Smooth muscle cell of the brain vasculature (primary cell): Measurements from ENCODE around the gene CD34.
"Not testable (repeated sequence)": the region's sequence is repeated elsewhere in the genome, so short reads cannot be mapped to it uniquely, and the experiment has no call there.

Experiments
- DNase-seq: peaks from one replicate; pipeline ENCODE4 v3.0.0-alpha.2; 2012; ENCODE audit warnings: low read depth, low spot score

CD34 gene

GRCh38 chr1:207898260-207898659 lies 12.7 kb downstream of the CD34 start:
- no peak for DNase-seq

- peak; percentile 12 for DNase-seq
Observed at GRCh38 chr1:207897188-207897587, 13.7 kb downstream of the CD34 start.

GRCh38 chr1:207896547-207896946 lies 14.4 kb downstream of the CD34 start:
- DNase-seq: no peak

- DNase-seq: no peak
Observed at GRCh38 chr1:207894704-207895103, 16.2 kb downstream of the CD34 start.

GRCh38 chr1:207893737-207894582 lies 17.0 kb downstream of the CD34 start:
- no peak for DNase-seq

- no peak for DNase-seq
Observed at GRCh38 chr1:207892764-207893163, 18.2 kb downstream of the CD34 start.

GRCh38 chr1:207891148-207891547 lies 19.8 kb downstream of the CD34 start:
- no peak for DNase-seq

- peak; percentile 67 for DNase-seq
Observed at GRCh38 chr1:207890136-207890738, 20.7 kb downstream of the CD34 start.

GRCh38 chr1:207888652-207889051 lies 22.3 kb downstream of the CD34 start:
- no peak for DNase-seq

- no peak for DNase-seq
Observed at GRCh38 chr1:207887542-207888201, 23.3 kb downstream of the CD34 start.

- DNase-seq: no peak
Observed at GRCh38 chr1:207886227-207886626, 24.7 kb downstream of the CD34 start.

- DNase-seq: peak; percentile 78
Observed at GRCh38 chr1:207885129-207886032, 25.5 kb downstream of the CD34 start.

- DNase-seq: no peak
Observed at GRCh38 chr1:207884266-207885029, 26.5 kb downstream of the CD34 start.

GRCh38 chr1:207883660-207884250 lies 27.2 kb downstream of the CD34 start:
- DNase-seq: no peak

GRCh38 chr1:207883104-207883651 lies 27.7 kb downstream of the CD34 start:
- DNase-seq: no peak

GRCh38 chr1:207882692-207883091 lies 28.2 kb downstream of the CD34 start:
- DNase-seq: no peak

- DNase-seq: no peak
Observed at GRCh38 chr1:207878939-207879338, 32.0 kb downstream of the CD34 start.

- DNase-seq: not testable (repeated sequence)
Observed at GRCh38 chr1:207877914-207878313, 33.0 kb downstream of the CD34 start.

- DNase-seq: no peak
Observed at GRCh38 chr1:207876131-207876530, 34.8 kb downstream of the CD34 start.

- no peak for DNase-seq
Observed at GRCh38 chr1:207875532-207875931, 35.4 kb downstream of the CD34 start.
